GM19099 (cell line): ENCODE data around the gene SFMBT1.
A peak's percentile ranks its signal among the peaks of the same experiment; 100 is the strongest.

ENCODE experiments used
- POLR2A ChIP-seq: IDR thresholded peaks from 3 replicates; pipeline ENCODE4 v1.6.1; 2011; ENCODE audit warnings: low read depth; ENCODE audit not compliant: insufficient read length; ENCODE audit errors: extremely low read depth

SFMBT1 gene

DNA sequence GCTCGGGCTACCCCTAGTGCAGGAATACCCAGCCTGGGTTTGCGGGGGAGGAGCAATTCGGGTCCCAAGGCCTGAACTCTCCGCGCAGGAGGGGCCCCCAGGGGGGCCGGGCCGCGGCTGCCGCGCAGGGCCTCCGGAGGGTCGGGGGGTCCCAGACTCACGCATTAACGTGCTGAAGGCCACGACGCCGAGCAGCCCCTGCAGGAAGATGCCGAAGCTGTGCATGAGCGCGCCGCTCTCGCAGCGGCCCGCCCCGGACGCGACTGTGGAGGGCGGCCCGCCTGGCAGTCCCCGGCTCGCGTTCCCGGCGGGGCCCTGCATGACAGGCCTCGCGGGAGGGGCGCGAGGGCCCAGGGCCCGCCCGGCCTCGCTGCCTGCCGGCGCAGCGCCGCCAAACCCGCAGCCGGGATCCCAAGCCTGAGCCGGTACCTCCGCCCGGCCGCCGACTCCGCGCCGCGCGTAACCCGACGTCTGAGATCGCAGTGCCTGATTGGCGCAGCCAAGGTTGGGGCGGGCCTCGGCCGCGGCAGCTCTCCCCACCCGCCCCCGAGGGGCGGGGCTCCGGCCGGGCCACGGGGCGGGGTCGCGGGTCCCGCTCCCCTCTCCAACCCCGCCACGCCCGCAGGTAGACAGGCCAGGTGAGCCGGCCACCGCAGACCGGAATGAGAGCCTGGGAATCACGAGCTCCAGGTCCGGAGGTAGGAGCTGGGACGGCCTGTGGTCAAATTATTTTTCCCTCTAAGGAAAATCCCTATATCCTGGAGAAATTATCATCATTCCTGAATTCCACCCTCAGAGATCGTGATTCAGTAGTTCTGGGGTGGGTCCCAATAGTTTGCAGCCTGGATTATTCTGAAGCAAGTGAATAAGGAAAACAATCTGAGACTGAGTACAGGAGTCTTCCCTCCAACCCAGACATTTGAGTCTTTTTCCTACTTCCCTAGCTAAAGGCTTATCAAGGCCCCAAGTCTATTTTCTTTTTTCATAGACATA is 148.4 kb downstream of the SFMBT1 start, which contains the start of gene STIMATE:
Gene STIMATE, minus strand, starts transcription at position 419 of the 993 bp plus-strand sequence. Its CDS starts 98 bp downstream, at position 321.
- TF ChIP-seq POLR2A = peak; percentile 78

DNA sequence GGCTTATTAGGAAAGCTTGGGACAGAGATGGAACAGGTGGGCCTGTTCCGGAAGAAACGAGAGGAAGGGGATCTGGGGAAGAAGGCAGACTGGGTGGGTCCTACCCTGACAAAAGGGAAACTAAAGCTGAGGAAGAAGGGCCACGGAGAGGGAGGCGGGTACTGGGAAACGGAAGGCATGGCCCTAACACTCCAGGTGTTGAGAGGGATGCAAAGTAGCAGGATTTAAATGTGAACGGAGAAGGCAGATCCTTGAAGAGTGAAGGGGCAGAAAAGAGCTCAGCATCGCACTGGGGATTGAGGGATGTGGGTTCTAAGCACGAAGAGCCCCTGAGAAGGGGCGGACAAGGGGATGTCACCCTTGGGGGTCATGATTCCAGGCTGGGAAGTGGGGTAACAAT is 149.3 kb downstream of the SFMBT1 start:
- no peak for TF ChIP-seq POLR2A

DNA sequence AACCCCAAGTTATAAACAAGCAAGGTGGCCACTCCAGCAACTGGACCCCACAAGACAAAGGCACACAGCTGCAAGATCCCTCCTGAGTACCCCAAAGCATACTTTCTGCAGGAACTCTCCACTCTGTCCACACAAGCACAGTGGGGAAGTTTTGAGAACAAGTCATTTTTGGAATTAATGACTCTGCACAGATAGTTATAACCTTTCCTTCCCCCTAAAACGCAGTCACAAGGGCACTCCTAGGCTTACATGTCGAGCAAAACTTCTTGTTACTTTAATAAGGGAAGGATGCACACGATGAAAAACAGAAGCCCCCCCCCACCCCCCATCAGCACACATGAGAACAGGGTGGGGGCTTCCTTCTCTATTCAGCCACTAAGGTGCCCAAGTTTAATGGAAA is 149.7 kb downstream of the SFMBT1 start:
- no peak for TF ChIP-seq POLR2A

DNA sequence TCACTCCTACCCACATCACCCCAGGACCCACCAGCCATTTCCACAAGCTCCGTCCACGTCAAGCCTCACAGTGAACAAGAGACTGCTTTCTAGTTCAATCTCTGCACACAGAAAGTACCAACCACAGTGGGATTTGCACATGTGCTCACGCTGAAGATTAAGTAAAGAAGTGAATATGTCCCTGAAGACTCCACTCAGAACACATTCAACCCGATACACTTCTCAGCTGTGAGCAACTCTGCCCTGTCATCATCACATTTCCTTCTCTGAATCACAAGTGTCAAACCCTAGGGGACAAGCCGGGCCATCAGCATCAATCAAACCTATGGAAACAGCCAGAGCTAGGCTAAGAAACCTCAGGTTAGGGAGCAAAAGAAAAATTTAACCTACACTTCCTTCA is 150.5 kb downstream of the SFMBT1 start:
- no peak for TF ChIP-seq POLR2A

DNA sequence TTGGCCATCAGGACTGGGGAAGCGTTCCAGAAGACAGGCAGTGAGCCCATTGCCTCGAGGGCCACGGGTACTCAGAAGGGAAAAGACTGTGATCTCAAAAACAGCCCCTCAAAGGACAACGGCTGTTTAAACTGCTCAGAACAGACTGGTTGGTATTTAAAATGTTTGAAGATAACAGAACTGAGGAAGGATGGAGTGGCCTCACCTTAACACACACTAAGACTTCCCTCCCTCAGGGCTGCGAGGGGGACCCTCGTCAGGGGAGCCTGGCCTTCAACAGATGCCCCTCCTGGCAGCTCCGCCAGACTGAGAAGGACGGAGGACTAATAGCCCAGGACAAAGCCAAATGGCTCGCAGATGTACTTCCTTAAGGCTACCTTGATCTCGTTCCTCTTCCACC is 151.1 kb downstream of the SFMBT1 start:
- no peak for TF ChIP-seq POLR2A

DNA sequence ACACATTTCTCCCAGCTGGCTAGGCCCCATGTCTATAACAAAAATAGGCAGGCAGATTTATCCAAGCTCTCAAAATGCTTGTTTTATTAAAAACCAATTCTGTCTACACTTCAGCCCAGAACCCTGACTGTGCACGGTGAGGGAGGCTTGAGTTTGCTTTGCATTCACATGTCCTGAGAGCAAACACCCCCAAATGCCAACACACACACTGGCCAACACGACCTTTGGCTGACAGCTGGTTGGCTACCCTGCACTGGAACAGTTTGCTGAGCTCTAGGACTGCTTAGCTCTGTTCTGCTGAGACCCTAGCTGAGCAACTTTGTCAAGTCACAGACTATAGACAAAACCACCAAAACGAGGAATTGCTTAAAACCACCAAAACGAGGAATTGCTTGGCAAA is 152.2 kb downstream of the SFMBT1 start:
- no peak for TF ChIP-seq POLR2A

DNA sequence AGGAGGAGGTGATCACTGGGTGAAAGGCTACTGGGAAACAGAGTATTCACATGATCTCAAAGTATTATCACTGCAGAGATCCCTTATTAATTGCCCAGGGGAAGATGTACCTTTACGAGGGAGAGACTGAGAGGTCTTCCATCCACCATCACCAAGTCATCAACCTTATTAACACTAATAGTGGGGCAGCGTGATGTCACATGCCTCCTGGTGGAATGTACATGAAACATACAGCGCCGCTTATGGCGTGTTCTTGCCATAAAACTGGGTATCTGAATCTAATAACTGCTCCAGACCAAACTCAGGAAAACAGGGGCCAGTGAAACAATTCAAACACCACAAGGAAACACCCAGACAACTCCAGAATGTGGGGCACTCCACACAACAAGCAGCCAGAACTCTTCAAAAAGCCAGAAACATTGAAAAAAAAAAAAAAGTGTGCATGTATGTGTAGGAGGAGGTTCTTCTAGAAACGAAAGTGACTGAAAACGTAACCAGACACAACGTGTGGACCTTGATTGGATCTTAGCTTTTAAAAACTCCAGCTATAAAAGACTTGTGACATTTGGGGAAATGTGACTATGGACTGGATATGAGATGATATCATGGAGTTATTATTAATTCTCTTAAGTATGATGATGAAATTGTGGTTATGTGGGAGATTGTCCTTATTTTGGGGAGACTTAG is 153.1 kb downstream of the SFMBT1 start:
- TF ChIP-seq POLR2A = no peak

DNA sequence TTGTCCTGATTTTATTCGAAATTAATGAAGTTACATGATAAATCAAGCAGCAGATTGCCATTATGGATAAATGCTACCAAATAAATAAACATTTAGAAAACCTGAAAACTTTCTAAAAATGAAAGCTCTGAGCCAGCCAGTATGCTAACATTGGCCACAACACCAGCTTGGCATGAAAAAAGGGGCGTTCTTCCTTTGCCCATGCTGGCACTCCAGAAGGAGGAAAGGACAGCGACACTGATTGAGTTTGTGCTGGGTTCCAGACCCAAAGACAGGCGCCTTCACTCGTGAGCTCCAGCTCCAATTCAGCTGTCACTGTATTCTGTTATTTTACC is 153.6 kb downstream of the SFMBT1 start:
- TF ChIP-seq POLR2A = no peak

DNA sequence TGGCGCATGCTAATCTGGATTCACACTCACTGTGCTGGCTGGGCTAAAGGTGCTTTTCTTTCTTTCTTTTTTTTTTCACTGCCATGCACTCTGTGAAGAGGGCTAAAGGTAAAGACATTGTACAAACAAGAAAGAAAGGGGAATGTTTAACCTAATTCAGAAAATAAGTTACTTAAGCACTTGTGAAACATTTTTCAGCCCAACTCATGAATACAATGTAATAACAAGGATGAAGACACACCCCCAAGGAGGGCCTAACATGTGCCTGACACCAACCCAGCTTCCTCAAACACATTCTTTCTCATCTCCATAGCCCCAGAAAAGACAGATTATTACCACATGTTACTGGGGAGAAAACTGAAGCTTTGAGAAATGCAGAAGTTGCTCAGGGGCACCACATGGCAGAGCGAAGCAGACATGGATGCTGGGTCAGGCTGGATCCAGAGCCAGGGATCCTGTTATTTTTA is 154.2 kb downstream of the SFMBT1 start:
- no peak for TF ChIP-seq POLR2A

DNA sequence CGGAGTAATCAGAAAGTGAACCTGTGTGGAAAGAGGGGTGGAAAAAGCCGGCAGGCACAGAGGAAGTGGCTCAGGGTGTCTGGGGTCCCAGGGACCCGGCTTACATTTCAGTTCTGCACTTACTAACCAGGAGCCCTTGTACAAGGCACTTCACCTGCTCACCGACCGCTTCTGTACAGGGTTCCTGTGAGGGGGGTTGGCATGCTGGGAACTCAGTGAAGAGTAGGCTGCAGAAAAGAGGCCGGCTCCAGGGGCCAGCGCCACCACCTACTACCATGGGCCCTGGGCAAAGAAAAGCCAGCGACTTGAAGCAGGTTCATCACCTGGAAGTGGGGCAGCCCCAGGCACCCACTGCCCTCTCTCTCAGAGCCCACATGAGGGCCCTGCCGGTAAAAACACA is 154.7 kb downstream of the SFMBT1 start:
- TF ChIP-seq POLR2A = no peak

DNA sequence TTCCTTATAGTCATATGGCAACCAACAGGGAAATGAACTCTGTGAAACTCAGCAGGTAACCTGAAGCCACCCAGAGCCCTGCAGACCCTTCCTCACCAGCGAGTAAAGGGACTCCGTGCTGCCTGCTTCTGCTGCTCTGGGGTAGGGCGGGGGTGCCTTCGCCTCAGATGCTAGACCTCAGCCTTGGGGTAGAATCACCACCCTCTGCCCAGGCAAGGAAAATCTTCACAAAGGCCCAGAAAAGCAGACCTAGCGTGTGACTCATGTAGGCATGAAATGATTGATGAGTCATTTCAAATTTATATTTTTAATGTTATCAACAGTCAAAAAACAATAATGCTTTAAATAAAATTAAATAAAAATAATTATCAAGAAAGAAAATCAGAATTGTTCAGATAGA is 155.1 kb downstream of the SFMBT1 start:
- no peak for TF ChIP-seq POLR2A

DNA sequence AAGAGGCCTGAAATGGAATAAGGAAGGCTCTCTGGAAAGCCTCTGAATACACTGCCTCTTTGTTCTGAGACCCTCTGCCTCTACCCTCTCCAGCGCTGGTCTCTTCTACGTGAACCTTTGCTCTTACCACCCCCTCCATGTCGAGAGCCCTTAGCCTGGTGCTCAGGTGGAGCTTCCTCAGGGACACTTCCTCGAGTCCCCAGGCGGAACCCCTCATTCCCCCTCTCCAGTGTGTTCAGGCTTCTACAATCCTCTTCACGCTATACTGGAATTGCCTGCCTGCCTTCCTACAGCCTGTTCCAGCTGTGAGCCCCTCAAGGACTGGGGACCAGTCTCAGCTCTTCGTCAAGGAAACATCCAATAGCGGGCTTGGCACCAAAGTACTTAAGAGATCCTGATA is 156.0 kb downstream of the SFMBT1 start:
- no peak for TF ChIP-seq POLR2A

DNA sequence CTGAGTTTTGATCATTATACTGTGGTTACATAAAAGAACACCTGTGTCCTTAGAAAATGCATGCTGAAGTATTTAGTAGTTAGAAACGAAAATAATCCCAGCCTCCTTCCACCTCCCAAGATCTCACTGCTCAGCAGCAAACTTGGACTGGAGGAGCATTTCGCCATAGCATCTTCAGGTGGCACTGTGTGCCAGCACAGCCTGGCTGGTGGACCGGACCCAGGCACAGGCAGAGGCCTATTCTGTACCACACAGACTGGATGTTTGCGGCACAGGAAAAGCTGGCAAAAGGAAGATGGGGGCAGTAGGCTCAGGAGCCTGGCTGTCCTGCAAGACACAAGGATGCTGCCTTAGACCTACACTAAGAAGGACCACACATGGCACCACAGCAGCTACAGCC is 158.7 kb downstream of the SFMBT1 start:
- no peak for TF ChIP-seq POLR2A

DNA sequence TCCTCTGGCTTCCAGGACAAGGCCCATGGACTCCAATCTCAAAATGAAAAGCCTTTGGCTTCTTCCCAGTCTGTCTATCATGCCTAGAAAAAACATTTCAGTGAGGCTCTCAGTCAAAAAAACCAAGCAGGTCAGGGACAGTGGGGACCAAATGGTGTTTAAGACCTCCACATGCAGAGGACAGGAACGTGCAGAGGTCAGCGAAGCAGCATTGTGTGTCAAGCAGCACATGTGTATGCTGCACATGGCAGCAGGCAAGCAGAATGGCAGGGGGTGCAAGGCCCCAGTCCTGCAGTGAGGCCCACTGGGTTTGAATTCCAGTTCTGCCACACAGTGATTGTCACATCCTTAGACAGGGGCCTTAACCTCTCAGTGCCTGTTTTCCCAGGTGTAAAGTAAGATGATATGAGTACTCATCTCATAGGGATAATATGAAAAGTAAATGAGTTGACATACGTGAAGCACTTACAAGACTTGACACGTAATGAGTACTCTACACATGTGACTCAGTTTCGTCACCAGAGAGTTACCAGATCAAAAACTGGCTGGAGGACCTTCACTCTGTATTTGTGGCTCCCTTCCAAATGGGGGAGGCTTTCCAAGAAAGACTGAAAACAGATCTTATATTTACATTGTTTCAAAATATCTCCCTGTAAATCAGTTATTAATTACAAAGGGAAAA is 159.7 kb downstream of the SFMBT1 start:
- no peak for TF ChIP-seq POLR2A

DNA sequence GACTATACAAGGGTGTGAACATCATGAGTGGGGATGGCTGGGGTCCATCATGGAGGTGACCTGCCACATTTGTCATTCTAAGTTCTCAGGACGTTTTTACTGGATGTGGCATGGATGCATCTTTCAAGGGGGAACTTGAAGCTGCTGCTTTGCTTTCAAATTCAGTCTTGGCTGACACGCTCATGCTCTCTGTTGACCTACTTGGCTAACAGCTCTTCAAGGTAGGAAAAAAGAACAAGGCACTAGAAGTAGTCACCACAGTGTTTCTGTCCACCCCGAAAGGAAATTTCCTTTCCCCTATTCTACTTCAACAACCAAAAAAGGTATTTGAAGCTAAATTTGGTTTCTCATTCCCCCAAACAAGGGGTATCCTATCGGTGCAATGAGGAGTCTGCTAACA is 163.5 kb downstream of the SFMBT1 start:
- no peak for TF ChIP-seq POLR2A
